ENCODE measurements around the gene C19orf85.
A peak's percentile ranks its signal among the peaks of the same experiment; 100 is the strongest.
"Not testable (repeated sequence)": the region's sequence is repeated elsewhere in the genome, so short reads cannot be mapped to it uniquely, and the experiment has no call there.

The C19orf85 gene

GRCh38 chr19:55464662-55465054 is at the start of gene C19orf85:
Gene C19orf85, minus strand, starts transcription at chr19:55464751. Its CDS starts 197 bp downstream, at chr19:55464554.
- no peak for DNase-seq

GRCh38 chr19:55508120-55508519 is 43.6 kb upstream of the C19orf85 start:
- no peak for DNase-seq

GRCh38 chr19:55504981-55505380 is 40.4 kb upstream of the C19orf85 start:
- no peak for DNase-seq

- DNase-seq = no peak
Measured at GRCh38 chr19:55504252-55504603, 39.7 kb upstream of the C19orf85 start.

- DNase-seq = peak; percentile 93
Measured at GRCh38 chr19:55503502-55504251, 39.1 kb upstream of the C19orf85 start.

GRCh38 chr19:55503157-55503501 is 38.6 kb upstream of the C19orf85 start:
- DNase-seq = no peak

- no peak for DNase-seq
Measured at GRCh38 chr19:55502197-55502952, 37.8 kb upstream of the C19orf85 start.

- DNase-seq = no peak
Measured at GRCh38 chr19:55500368-55500952, 35.9 kb upstream of the C19orf85 start.

GRCh38 chr19:55498246-55498840 is 33.8 kb upstream of the C19orf85 start:
- DNase-seq = no peak

- no peak for DNase-seq
Measured at GRCh38 chr19:55497763-55498162, 33.2 kb upstream of the C19orf85 start.

- DNase-seq = not testable (repeated sequence)
Measured at GRCh38 chr19:55496820-55497219, 32.3 kb upstream of the C19orf85 start.

- no peak for DNase-seq
Measured at GRCh38 chr19:55495646-55496349, 31.2 kb upstream of the C19orf85 start.

GRCh38 chr19:55494172-55494761 is 29.7 kb upstream of the C19orf85 start:
- DNase-seq = no peak

- DNase-seq = no peak
Measured at GRCh38 chr19:55493645-55494171, 29.2 kb upstream of the C19orf85 start.

- no peak for DNase-seq
Measured at GRCh38 chr19:55493052-55493644, 28.6 kb upstream of the C19orf85 start.

- DNase-seq = no peak
Measured at GRCh38 chr19:55492362-55492944, 27.9 kb upstream of the C19orf85 start.

- no peak for DNase-seq
Measured at GRCh38 chr19:55491546-55492360, 27.2 kb upstream of the C19orf85 start.

- no peak for DNase-seq
Measured at GRCh38 chr19:55490478-55491432, 26.2 kb upstream of the C19orf85 start.

- no peak for DNase-seq
Measured at GRCh38 chr19:55489711-55490477, 25.3 kb upstream of the C19orf85 start.
